Right lobe of liver (tissue), 4 donors: ENCODE data around the gene PPP6R3.

Source experiments
- POLR2A ChIP-seq: fragments of 450-650 bp; IDR thresholded peaks from one replicate; pipeline ENCODE4 v1.6.1; 2017; ENCODE audit warnings: antibody characterized with exemption, mild to moderate bottlenecking
- TF ChIP-seq, protein P1 (sequence below), 4 donors: fragments of 200-600 bp in 3 of 4; fragments of 450-650 bp in 1 of 4; IDR thresholded peaks; one replicate each; pipeline versions ENCODE4 v1.5.1 to v1.8.0; 2016 to 2022; ENCODE audit warnings: antibody characterized with exemption in 4 of 4, mild to moderate bottlenecking in 2 of 4
- donor health status: DM: no; HTN: no; CAD: no.
- donor health status: DM: no; HTN: no; CAD: no.
- donor health status: DM: no; HTN: yes; CAD: no.

DNA sequence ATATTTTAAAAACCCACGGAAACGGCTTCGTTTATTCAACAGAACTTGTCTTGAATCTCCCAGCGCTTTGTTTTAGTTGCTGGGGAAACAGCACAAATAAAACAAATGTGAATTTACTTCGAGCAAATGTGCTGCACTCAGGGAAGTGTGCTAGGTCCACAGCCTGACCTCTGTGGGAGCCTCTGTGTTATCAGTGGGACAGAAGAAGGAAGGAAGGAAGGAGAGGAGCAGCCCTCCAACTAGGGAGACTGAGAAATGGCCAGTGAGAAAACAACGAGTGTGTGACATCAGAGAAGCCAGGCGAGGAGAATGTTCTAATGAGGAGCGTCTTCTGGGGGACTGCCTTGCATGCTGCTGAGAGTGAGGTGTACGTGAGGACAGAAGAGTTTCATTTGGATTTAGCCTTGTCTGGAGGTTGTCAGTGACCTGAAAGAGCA lies 42.7 kb downstream of the PPP6R3 start:
- TF ChIP-seq, protein P1, sequence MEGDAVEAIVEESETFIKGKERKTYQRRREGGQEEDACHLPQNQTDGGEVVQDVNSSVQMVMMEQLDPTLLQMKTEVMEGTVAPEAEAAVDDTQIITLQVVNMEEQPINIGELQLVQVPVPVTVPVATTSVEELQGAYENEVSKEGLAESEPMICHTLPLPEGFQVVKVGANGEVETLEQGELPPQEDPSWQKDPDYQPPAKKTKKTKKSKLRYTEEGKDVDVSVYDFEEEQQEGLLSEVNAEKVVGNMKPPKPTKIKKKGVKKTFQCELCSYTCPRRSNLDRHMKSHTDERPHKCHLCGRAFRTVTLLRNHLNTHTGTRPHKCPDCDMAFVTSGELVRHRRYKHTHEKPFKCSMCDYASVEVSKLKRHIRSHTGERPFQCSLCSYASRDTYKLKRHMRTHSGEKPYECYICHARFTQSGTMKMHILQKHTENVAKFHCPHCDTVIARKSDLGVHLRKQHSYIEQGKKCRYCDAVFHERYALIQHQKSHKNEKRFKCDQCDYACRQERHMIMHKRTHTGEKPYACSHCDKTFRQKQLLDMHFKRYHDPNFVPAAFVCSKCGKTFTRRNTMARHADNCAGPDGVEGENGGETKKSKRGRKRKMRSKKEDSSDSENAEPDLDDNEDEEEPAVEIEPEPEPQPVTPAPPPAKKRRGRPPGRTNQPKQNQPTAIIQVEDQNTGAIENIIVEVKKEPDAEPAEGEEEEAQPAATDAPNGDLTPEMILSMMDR (IDR thresholded peaks at IDR 0.05): no peak
- no peak for TF ChIP-seq POLR2A
